HepG2 (cell line): ENCODE data around the gene PLXNA1. TPM values are rescaled to one million over a fixed set of nuclear protein-coding genes. Genes with fewer than 3 reads are reported as not detected.

Experiments
- ATAC-seq: fragments of 200-7000 bp; cut with Tn5 transposase; 3 replicates; pipeline ENCODE4 v1.9.1; 2020; ENCODE audit warnings: mild to moderate bottlenecking, moderate library complexity
- BruUV-seq: library from RNA; stranded (reverse); fragments of 400-500 nt; replicated peaks from 2 replicates; lab custom pipeline; 2021; lab: Mats Ljungman, UMichigan
- CTCF ChIA-PET: fragments of 300-600 bp; formaldehyde crosslinking; extraction: SDS; loops from one replicate; lab custom pipeline; 2021; ENCODE audit warnings: low total read pairs, inconsistent platforms, low intra/inter-chr PET ratio; lab: Yijun Ruan, JAX
- POLR2A ChIA-PET: fragments of 350-600 bp; sonication (Branson Sonifier 250); formaldehyde crosslinking; loops from one replicate; lab custom pipeline; 2020; ENCODE audit warnings: antibody characterized with exemption, inconsistent platforms; lab: Yijun Ruan, JAX
- DNase-seq: peaks from one replicate; pipeline ENCODE4 v3.0.0-alpha.2; 2015; ENCODE audit warnings: low spot score
- FAIRE-seq: peaks from 3 replicates; lab custom pipeline; 2011; peaks lifted over from hg19 to GRCh38; lab: Jason Lieb, UNC
- H2AFZ ChIP-seq: one replicate; pipeline ENCODE4 v1.6.1; 2011; ENCODE audit warnings: low read length, inconsistent platforms
- H3K27ac ChIP-seq: fragments of 300-600 bp; 3 replicates; pipeline ENCODE4 v1.8.0; 2011; ENCODE audit warnings: mixed run types, mild to moderate bottlenecking, mixed read lengths, low read length, inconsistent platforms; ENCODE audit not compliant: insufficient read depth; ENCODE audit errors: extremely low read length
- H3K27me3 ChIP-seq, 2 experiments: fragments of 200-600 bp in 1 of 2; 2 replicates in 1 of 2; 3 replicates in 1 of 2; pipeline versions ENCODE4 v1.6.0 to v1.8.0; 2011; ENCODE audit warnings: low read length in 2 of 2, mild to moderate bottlenecking in 2 of 2, moderate library complexity in 2 of 2, inconsistent platforms in 1 of 2; ENCODE audit not compliant: insufficient read depth in 2 of 2, control insufficient read depth in 1 of 2
- H3K36me3 ChIP-seq, 2 experiments: fragments of 200-600 bp in 1 of 2; replicated peaks in 1 of 2; 2 replicates in 1 of 2; 3 replicates in 1 of 2; pipeline versions ENCODE4 v1.5.1 to v1.8.0; 2011; ENCODE audit warnings: low read length in 2 of 2, inconsistent platforms in 1 of 2; ENCODE audit not compliant: insufficient read depth in 2 of 2, control insufficient read depth in 1 of 2
- H3K4me1 ChIP-seq: 2 replicates; pipeline ENCODE4 v1.5.1; 2012; ENCODE audit warnings: low read length, inconsistent platforms; ENCODE audit not compliant: insufficient read depth
- H3K4me2 ChIP-seq: 2 replicates; pipeline ENCODE4 v1.6.0; 2011; ENCODE audit warnings: low read depth, low read length, inconsistent platforms
- H3K4me3 ChIP-seq, 3 experiments: fragments of 200-600 bp in 1 of 3; sonication (generic), shearing (Covaris generic) in 1 of 3; replicated peaks in 1 of 3; 2 replicates each; pipeline ENCODE4 v1.5.1; 2011 to 2016; ENCODE audit warnings: low read length in 3 of 3, inconsistent platforms in 2 of 3, low read depth in 2 of 3, mild to moderate bottlenecking in 2 of 3, control low read depth in 1 of 3, mixed read lengths in 1 of 3; ENCODE audit not compliant: insufficient read depth in 1 of 3
- H3K79me2 ChIP-seq: one replicate; pipeline ENCODE4 v1.6.1; 2011; ENCODE audit warnings: low read length, inconsistent platforms; ENCODE audit not compliant: insufficient read depth
- H3K9ac ChIP-seq: 2 replicates; pipeline ENCODE4 v1.6.0; 2011; ENCODE audit warnings: mild to moderate bottlenecking, low read depth, low read length, inconsistent platforms; ENCODE audit not compliant: insufficient read depth
- H3K9me3 ChIP-seq: 2 replicates; pipeline ENCODE4 v1.5.1; 2012; ENCODE audit warnings: mild to moderate bottlenecking, low read length
- H4K20me1 ChIP-seq: 2 replicates; pipeline ENCODE4 v1.6.0; 2011; ENCODE audit warnings: inconsistent platforms, mild to moderate bottlenecking, low read length, moderate library complexity; ENCODE audit not compliant: insufficient read depth
- ADNP ChIP-seq: sonication (generic); formaldehyde crosslinking; IDR thresholded peaks from 2 replicates; pipeline ENCODE4 v1.4.0; 2020; ENCODE audit warnings: missing genetic modification reagents
- CREM ChIP-seq, 2 experiments: sonication (generic) in 1 of 2; formaldehyde crosslinking in 1 of 2; IDR thresholded peaks; 2 replicates each; pipeline versions ENCODE4 v1.4.0 to v1.6.1; 2016 to 2020; ENCODE audit warnings: antibody characterized with exemption in 1 of 2, mild to moderate bottlenecking in 1 of 2, missing genetic modification reagents in 1 of 2
- DMAP1 ChIP-seq: IDR thresholded peaks from 2 replicates; pipeline ENCODE4 v1.6.1; 2016
- FIP1L1 ChIP-seq: fragments of 200-400 bp; formaldehyde crosslinking; IDR thresholded peaks from 2 replicates; pipeline ENCODE4 v1.6.1; 2018; ENCODE audit warnings: low read depth, mild to moderate bottlenecking, low read length, moderate library complexity, borderline replicate concordance; ENCODE audit not compliant: insufficient read depth
- GZF1 ChIP-seq: sonication (generic); formaldehyde crosslinking; IDR thresholded peaks from 2 replicates; pipeline ENCODE4 v1.5.1; 2020; ENCODE audit warnings: mild to moderate bottlenecking, missing genetic modification reagents
- IRF9 ChIP-seq: sonication (generic); formaldehyde crosslinking; IDR thresholded peaks from 2 replicates; pipeline ENCODE4 v1.8.0; 2022; ENCODE audit warnings: missing genetic modification reagents, mild to moderate bottlenecking, borderline replicate concordance
- KLF11 ChIP-seq: IDR thresholded peaks from 2 replicates; pipeline ENCODE4 v1.6.1; 2016; ENCODE audit warnings: missing compliant biosample characterization
- MAF1 ChIP-seq: sonication (generic); formaldehyde crosslinking; IDR thresholded peaks from 2 replicates; pipeline ENCODE4 v1.5.0; 2020; ENCODE audit warnings: missing genetic modification reagents, borderline replicate concordance
- MED8 ChIP-seq: sonication (generic); formaldehyde crosslinking; IDR thresholded peaks from 2 replicates; pipeline ENCODE4 v1.8.1; 2023; ENCODE audit warnings: mild to moderate bottlenecking, missing genetic modification reagents; ENCODE audit not compliant: insufficient replicate concordance
- RXRB ChIP-seq: IDR thresholded peaks from 2 replicates; pipeline ENCODE4 v1.6.1; 2016; ENCODE audit warnings: borderline replicate concordance, missing genetic modification reagents, missing compliant biosample characterization
- TCF7 ChIP-seq: sonication (generic); IDR thresholded peaks from 2 replicates; pipeline ENCODE4 v1.6.1; 2016; ENCODE audit warnings: antibody characterized with exemption, low read depth
- ZBTB44 ChIP-seq: sonication (generic); formaldehyde crosslinking; IDR thresholded peaks from 2 replicates; pipeline ENCODE4 v1.4.0; 2020; ENCODE audit warnings: missing genetic modification reagents
- ZFP36L2 ChIP-seq: sonication (generic); formaldehyde crosslinking; IDR thresholded peaks from 2 replicates; pipeline ENCODE4 v1.4.0; 2020; ENCODE audit warnings: missing genetic modification reagents
- ZKSCAN8 ChIP-seq: IDR thresholded peaks from 2 replicates; pipeline ENCODE4 v1.6.1; 2016; ENCODE audit warnings: borderline replicate concordance, missing genetic modification reagents, missing compliant biosample characterization
- ZNF331 ChIP-seq: sonication (generic); formaldehyde crosslinking; IDR thresholded peaks from 2 replicates; pipeline ENCODE4 v1.4.0; 2020; ENCODE audit warnings: missing genetic modification reagents
- ZNF414 ChIP-seq: sonication (generic); formaldehyde crosslinking; IDR thresholded peaks from 2 replicates; pipeline ENCODE4 v1.5.0; 2020; ENCODE audit warnings: missing genetic modification reagents
- ZNF510 ChIP-seq: sonication (generic); formaldehyde crosslinking; IDR thresholded peaks from 2 replicates; pipeline ENCODE4 v1.4.0; 2020; ENCODE audit warnings: low read depth, mild to moderate bottlenecking, missing genetic modification reagents
- ZNF891 ChIP-seq: sonication (generic); formaldehyde crosslinking; IDR thresholded peaks from 2 replicates; pipeline ENCODE4 v1.5.0; 2020; ENCODE audit warnings: mild to moderate bottlenecking, missing genetic modification reagents
- WGBS: methylation state at CpG from one replicate; pipeline ENCODE4 v1.1.6; 2017; ENCODE audit warnings: low lambda C conversion rate; 5-methylcytosine and 5-hydroxymethylcytosine counted together
- in situ Hi-C: cut with HindIII; loops from 2 replicates; pipeline ENCODE4 v1.10.0; 2017; ENCODE audit warnings: low pct_unique_long_range_greater_than_20kb; ENCODE audit not compliant: extremely low pct_ligation_motif_present
- intact Hi-C: fragments of 100-400 bp; cut with micrococcal nuclease; formaldehyde crosslinking; loops from one replicate; pipeline ENCODE4 v1.10.0; 2022; ENCODE audit not compliant: unreplicated experiment
- polyA plus RNA-seq, 8 experiments: library from polyadenylated mRNA; depleted of rRNA in 3 of 8; stranded (reverse) in 7 of 8; unstranded in 1 of 8; fragments of >200 nt; fragmentation: Illumina TruSeq in 4 of 8; extraction: Trizol in 4 of 8; gene quantifications; 2 replicates each; pipeline versions ENCODE4 v1.2.1 to v1.2.3, GENCODE V29; 2011 to 2016; ENCODE audit warnings: low read depth in 4 of 8, missing spikeins in 1 of 8, mixed read lengths in 1 of 8; ENCODE audit not compliant: insufficient read depth in 1 of 8
- total RNA-seq, 5 experiments: library from RNA; depleted of rRNA; stranded (reverse); fragments of >200 nt; fragmentation: Illumina TruSeq; extraction: Trizol; gene quantifications; 2 replicates each; pipeline ENCODE4 v1.2.3, GENCODE V29; 2016; ENCODE audit warnings: low read depth in 1 of 5

Gene PLXNA1
- total and polyA plus RNA-seq, 2 of the 13 experiments (the other 11 are each of a cell fraction or from before 2014, with no cell fraction given) = 16.6 to 18.2 TPM

GRCh38 chr3:126946405-126946804, 36.5 kb upstream of the PLXNA1 start:
- TF ChIP-seq TCF7 (no peak), MED8 (no peak), FIP1L1 (no peak), ZFP36L2 (CRISPR knock-in tag) (no peak), ZKSCAN8 (CRISPR knock-in tag) (no peak), MAF1 (no peak), ZNF331 (CRISPR knock-in tag) (no peak), CREM (IDR thresholded peaks at IDR 0.05) (no peak), CREM (CRISPR knock-in tag; IDR thresholded peaks at IDR 0.05) (no peak), IRF9 (no peak), KLF11 (no peak), RXRB (CRISPR knock-in tag) (no peak), DMAP1 (CRISPR knock-in tag) (no peak), ZNF510 (CRISPR knock-in tag) (no peak), ADNP (CRISPR knock-in tag) (no peak), ZBTB44 (CRISPR knock-in tag) (no peak), ZNF414 (no peak), GZF1 (CRISPR knock-in tag) (no peak), ZNF891 (CRISPR knock-in tag) (no peak)
- FAIRE-seq (no peak), ATAC-seq (no peak), DNase-seq (no peak)
- Histone ChIP-seq H3K36me3 (peaks cover 2 to 7% of the 10 kb centered on the region in 2 experiments; a peak in 3 of 5 replicates), H3K9ac (no peak overlapping the region), H3K4me3 (no peak overlapping the region), H3K79me2 (no peaks in the 10 kb centered on the region), H3K27me3 (no peaks in the 10 kb centered on the region), H4K20me1 (no peaks in the 10 kb centered on the region), H3K4me2 (no peak overlapping the region), H3K9me3 (no peaks in the 10 kb centered on the region), H3K4me1 (no peaks in the 10 kb centered on the region), H2AFZ (no peak overlapping the region), H3K27ac (no peak overlapping the region)
- intact Hi-C loops (no loop called here), in situ Hi-C loops (no loop called here)
- no TSS peak for BruUV-seq
- ChIA-PET POLR2A (no interaction called here), CTCF (no interaction called here)
- 94% methylated on average over 5 of the region's 11 CpGs for WGBS
